KOPT-K1 (cell line): ENCODE measurements around the gene MCUB.

Experiments used
- H3K27ac ChIP-seq: fragments of 200-600 bp; sonication (generic); 2 replicates; pipeline ENCODE4 v1.5.1; 2016; ENCODE audit warnings: antibody characterized with exemption, mild to moderate bottlenecking, low read depth, low read length; ENCODE audit not compliant: poor library complexity, severe bottlenecking
- H3K36me3 ChIP-seq: fragments of 200-600 bp; sonication (generic); 2 replicates; pipeline ENCODE4 v1.5.1; 2017; ENCODE audit warnings: antibody characterized with exemption, mild to moderate bottlenecking, low read length, moderate library complexity; ENCODE audit not compliant: insufficient read depth
- H3K9me3 ChIP-seq: fragments of 200-600 bp; sonication (generic); 2 replicates; pipeline ENCODE4 v1.5.1; 2017; ENCODE audit warnings: antibody characterized with exemption, low read length, mild to moderate bottlenecking; ENCODE audit not compliant: insufficient read depth, poor library complexity, severe bottlenecking

The MCUB gene

DNA sequence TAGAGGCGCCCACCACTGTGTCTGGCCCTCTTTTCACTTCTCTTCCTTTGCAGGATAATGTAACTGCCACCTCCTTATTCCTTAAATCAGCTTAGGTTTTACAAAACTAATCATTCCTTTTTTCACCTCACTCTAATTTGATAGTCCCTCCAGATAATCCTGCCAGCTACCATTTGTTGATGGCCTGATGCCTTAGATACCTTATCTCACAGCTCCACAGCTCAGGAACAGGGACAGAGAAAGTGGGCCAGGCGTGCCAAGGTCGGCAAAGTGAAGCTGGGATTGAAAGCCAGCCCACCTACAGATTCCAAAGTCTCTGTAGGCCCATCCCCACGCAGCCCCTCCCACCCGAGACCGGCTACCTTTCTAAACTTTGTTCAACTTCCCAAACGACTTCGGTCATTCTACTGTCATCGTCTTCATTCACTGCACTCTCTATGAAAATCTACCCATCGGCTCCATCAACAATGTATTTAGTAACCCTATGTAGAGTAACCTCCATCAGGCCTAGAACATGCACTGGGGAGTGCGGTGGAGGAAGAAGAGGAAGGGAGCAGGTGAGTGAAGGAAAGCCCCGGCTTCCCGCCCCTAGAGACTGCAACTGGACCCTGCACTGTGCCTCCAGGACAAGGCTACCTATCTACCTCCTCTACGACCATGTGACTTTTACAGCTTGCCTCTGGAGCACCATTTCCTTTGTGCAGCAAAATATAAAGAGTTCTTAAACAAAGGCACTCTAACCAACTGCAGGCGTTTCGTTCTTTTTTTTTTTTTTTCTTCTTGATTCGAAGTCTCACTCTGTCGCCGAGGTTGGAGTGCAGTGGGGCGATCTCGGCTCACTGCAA is 141.7 kb downstream of the MCUB start:
- H3K27ac ChIP-seq = peak overlapping the region; percentile 72
- H3K36me3 ChIP-seq = peaks cover 21% of the 10 kb centered on the region
- H3K9me3 ChIP-seq = no peaks in the 10 kb centered on the region

DNA sequence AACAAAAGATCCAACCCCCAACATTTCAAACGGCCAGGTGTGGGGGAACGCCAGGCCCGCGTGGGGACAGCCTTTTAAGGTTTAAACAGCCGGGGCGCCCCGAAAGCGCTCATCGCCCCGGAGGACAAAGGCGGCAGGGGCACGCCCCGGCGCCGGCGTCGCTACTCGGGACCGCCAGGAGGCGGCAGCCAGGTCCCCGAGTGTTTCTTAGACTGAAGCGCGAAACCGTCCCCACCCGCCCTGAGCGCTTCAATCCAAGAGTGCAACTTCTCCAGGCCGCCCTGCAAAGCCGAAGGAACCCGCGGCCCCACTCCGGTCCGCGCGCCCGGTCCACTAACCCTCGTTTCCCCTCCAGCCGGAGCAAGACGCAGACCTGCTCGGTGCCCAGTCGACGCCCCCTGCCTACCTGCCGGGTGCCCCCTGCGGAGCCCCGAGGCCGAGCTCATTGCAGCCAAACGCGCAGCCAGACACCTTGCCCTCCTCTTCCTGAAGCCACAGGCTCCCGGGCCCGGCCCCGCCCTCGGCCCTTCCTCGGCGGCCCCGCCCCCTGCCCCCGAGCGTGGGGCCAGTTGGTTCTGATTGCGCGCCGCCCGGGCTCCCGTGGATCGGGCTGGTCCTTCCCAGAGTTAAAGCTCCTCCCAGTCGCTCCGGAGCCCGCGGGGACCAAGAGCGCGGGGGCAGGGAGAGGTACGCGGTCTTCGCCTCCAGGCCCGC is 143.1 kb downstream of the MCUB start, which contains the start of gene CASP6:
Gene CASP6, minus strand, starts transcription at position 496 of the 714 bp plus-strand sequence. Its CDS starts 50 bp downstream, at position 446.
- H3K36me3 ChIP-seq = peaks cover 8% of the 10 kb centered on the region
- H3K27ac ChIP-seq = peak within 1 kb of the TSS; percentile 72
- H3K9me3 ChIP-seq = no peaks in the 10 kb centered on the region

DNA sequence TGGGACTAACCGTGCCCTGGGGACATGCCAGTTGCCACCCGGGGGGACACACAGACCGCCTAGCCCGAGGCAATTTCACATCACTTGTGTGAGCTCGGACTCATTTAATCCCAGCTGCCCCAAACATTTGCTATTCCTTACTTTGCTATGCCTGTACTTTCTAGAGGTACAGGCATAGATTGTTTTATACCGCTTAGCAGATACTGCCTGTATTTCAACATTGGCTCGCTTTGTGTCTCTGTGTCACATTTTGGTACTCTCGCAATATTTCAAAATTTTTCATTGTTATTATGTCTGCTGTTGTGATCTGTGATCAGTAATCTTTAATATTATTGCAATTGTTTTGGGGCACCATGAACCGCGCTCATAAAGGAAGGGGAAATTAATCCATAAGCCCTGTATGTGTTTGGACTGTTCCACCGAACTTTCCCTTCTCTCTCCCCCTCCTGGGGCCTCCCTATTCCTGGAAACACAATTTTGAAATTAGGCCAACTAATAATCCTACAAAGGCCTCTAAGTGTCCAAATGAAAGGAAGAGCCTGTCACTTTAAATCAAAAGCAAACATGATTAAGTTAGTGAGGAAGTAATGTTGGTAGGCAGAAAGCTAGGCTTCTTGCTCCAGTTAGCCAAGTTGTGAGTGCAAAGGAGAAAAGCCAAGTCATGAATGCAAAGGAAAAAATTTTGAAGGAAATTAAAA is 143.8 kb downstream of the MCUB start:
- no peaks in the 10 kb centered on the region for H3K9me3 ChIP-seq
- H3K36me3 ChIP-seq = peaks cover 8% of the 10 kb centered on the region
- H3K27ac ChIP-seq = peak overlapping the region; percentile 72

DNA sequence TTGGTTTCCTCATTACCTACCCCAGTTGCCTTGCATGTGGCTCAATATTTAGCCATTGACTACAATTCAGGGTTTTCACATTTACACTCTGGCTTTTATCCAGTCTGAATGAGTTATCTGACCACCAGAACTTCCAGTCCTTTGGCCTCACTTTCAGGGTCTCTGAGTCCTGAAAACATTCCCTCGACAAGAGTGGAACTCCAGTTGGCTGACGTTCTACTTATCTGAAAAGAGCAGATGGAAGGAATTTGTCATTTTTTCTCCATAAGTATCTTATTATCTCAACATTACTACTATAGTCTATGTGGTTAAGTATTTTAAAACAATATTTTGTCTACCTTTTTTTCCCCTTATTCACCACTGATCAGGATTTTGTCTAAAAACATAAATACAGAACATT is 148.4 kb downstream of the MCUB start:
- Histone ChIP-seq H3K27ac (no peak overlapping the region), H3K9me3 (no peaks in the 10 kb centered on the region), H3K36me3 (peaks cover under 1% of the 10 kb centered on the region; the same call in 1 of the 2 replicates)

DNA sequence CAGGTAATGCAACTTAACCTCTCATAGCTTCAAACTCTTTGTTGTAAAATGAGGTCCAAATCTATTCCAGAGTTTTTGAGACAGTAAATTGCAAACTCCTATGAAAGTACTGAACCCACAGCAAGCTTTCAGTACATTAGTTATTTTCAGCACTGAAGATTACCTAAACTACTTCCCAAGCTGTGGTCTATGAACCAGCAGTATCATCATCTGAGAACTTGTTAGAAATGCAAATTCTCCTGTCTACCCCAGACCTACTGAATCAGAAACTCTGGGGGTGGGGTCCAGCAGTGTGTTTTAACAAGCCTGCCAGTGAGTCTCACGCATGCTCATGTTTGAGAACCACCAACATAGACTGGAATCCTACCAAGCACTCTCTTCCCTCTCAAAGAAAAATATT is 148.9 kb downstream of the MCUB start:
- H3K27ac ChIP-seq = no peak overlapping the region
- peaks cover 5% of the 10 kb centered on the region; the same call in 1 of the 2 replicates for H3K36me3 ChIP-seq
- H3K9me3 ChIP-seq = no peaks in the 10 kb centered on the region

DNA sequence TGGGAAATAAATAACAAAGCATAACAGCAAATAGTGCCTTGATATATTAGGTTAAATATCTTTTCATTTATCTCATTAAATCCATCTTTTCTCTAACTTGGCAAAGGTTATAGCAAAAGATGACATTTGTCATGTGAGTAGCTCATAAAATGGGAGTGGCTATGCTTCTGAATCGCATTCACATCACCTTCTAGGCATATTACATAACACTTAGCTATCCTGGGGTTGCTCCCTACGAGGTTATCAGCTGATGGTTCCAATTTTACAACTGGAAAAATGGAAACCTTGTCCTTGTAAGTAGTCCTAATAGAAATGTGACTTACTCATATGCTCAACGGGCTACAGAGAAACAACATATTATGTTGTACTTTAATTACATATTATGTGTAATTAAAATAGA is 153.5 kb downstream of the MCUB start:
- Histone ChIP-seq H3K27ac (no peak overlapping the region), H3K9me3 (no peaks in the 10 kb centered on the region), H3K36me3 (peaks cover 11% of the 10 kb centered on the region)

DNA sequence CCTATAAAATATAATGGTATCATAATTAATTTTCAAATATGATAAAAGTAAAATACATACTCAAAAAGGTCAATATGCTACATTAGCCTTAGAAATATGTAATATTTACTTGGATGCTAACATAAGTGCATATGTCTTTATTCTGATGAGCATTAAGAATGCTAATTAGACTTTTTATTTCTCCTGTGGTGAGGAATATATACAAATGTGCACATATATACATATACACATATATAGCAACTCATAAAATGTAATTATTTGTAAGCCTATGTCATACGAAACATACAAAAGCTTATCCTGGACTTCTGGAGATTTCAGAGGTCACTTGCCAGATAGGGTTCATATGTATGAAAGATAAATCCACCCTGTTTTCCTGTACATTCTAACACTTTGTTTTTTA is 158.7 kb downstream of the MCUB start:
- H3K9me3 ChIP-seq = no peaks in the 10 kb centered on the region
- H3K27ac ChIP-seq = no peak overlapping the region
- peaks cover 7% of the 10 kb centered on the region for H3K36me3 ChIP-seq

DNA sequence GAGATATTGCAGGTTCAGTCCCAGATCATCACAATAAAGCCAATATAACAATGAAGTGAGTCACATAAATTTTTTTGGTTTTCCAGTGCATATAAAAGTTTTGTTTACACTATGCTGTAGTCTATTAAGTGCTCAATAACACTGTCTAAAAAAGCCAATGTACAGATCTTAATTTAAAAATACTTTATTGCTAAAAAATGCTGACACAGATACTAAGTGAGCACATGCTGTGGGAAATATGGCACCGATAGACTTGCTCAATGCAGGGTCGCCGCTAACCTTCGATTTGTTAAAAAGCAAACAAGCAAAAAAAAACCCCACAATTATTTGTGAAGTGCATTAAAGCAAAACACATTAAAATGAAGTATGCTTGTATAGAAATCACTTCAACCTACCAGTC is 159.6 kb downstream of the MCUB start:
- Histone ChIP-seq H3K36me3 (peaks cover 6% of the 10 kb centered on the region), H3K9me3 (no peaks in the 10 kb centered on the region), H3K27ac (no peak overlapping the region)

DNA sequence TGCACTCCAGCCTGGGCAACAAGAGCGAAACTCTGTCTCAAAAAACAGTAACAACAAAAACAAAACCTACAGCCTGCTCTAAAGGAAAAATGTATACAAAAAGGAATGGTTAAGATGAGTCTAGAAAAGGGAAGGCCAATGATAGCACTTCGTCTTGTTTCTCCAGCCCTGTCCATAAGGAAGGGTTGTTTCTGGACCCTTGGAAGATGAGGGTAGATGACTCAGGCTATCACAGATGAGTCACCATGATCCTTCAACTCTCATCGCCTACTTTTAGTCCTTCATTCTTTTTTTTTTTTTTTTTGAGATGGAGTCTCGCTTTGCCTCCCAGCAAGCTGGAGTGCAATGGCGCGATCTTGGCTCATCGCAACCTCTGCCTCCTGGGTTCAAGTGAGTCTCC is 161.0 kb downstream of the MCUB start:
- no peaks in the 10 kb centered on the region for H3K9me3 ChIP-seq
- H3K27ac ChIP-seq = no peak overlapping the region
- peaks cover 6% of the 10 kb centered on the region for H3K36me3 ChIP-seq

DNA sequence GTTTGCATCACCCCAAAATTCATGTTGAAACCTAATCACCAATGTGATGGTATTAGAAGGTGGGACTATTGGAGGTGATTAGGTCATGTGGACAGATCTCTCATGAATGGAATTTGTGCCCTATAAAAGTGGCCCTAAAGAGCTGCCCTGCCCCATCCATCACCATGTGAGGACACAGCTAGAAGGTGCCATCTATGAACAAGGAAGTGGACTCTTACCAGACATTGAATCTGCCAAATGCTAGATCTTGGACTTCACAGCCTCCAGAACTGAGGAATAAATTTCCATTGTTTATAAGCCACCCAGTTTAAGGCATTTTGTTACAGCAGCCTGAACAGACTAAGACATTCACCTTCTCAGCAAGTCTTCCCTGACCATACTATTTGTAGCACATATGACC is 162.3 kb downstream of the MCUB start:
- Histone ChIP-seq H3K27ac (no peak overlapping the region), H3K9me3 (no peaks in the 10 kb centered on the region), H3K36me3 (no peaks in the 10 kb centered on the region)

DNA sequence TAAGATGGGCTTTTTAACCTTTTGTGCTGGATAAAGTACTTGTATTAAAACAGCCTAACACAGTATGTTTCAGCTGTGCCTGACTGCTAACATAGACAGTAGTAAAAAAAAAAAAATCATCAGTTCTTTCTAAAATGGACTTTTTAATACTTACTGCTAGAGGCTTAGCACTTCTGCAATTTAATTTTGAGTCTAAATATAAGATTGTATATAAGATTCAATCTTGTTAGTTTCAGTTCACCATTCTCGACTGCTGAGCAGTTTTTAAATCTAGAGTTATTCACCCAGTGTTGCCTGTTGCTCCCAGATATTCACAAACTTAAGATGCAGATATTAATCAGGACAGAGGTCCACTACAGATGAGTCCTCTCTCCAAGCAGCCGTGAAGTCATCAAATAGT is 163.1 kb downstream of the MCUB start:
- H3K27ac ChIP-seq = no peak overlapping the region
- H3K9me3 ChIP-seq = no peaks in the 10 kb centered on the region
- H3K36me3 ChIP-seq = no peaks in the 10 kb centered on the region

DNA sequence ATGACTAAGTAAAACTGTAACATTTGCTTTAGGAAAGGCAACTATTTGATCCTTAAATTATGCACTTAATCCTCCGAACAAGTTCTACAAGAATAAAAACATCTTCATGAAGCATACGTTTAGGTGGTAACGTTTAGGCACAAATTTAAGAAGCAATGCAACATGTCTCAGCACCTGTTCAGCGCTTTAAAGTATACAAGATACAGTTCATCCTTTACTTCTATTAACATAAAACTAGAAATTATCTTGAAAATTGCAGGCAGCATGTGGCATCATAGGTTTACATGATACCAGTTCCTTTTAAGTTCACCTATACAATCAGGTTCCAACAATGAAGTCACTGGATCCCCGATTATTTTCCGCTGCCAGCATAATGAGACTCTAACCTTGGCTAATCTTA is 168.3 kb downstream of the MCUB start:
- Histone ChIP-seq H3K36me3 (no peaks in the 10 kb centered on the region), H3K9me3 (no peaks in the 10 kb centered on the region), H3K27ac (no peak overlapping the region)

DNA sequence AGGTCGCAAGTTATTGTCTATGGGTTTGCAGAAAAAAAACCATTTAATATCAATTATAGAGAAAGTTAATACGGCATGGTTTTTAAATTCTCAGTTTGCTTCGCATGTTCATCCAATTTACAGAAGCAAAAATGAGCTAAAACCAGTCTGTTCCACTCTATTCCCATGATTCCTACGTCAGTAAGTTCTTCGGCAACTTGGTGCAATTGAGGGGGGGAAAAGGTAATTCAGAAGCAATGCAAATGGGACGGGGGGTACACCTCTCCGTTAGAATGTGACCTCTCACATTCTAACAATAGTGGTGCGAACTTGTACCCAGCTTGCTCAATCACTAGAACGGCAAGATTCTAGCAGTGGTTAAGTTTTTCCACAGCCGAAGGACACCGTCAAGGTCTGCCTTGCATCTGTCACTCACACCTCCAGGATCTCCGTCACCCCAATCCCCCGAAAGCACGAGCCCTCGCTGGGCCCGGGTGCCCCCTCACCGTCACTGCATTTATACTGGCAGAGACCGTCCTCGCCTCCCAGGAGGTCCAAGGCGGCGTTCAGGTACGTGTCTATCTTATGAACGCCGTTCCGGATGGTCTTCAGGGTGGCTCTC is 169.2 kb downstream of the MCUB start:
- Histone ChIP-seq H3K36me3 (no peaks in the 10 kb centered on the region), H3K27ac (peak overlapping the region; percentile 44), H3K9me3 (no peaks in the 10 kb centered on the region)

DNA sequence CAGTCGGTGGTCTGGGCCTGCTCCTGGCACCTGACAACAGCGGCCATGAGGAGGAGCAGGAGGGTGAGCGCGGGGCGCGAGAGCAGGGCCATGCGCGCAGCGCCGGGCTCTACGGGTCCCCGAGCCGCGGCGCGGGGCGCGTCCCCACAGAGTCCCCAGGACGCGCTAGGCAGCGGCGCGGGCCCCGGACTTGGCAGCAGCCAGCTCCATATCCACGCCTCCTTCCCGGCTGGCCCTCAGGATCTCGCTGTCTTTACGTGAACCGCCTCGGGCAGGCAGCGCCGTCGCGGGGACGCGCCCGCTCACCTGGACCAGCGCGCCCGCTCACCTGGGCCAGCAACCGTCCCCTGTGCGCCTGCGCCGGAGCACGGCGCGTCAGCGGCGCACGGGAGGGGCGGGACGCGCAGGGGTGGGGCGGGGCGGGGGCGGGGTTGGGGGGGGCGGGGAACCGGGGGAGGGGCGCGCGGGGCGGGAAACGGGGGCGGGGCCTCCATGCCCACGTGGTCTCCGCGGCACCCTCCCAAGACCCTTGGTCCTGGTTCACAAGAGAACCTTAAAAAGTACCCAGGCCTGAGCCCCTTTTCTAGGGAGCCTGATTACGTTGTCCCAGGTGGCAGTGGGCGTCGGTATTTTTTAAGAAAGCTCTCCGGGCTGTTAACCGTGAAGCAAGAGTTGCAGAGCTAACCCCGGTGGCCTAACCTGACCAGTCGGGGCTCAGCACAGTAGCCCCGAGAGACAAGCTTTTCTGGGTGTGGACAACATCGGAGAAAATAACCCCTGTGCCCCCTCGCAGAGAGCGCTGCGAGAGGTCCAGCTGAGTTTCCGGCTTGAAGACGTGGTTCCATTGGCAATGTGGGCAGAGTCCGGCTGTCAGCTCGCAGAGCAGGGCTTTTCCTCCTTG is 169.9 kb downstream of the MCUB start, which contains the start of gene PLA2G12A:
Gene PLA2G12A, minus strand, starts transcription at position 353 of the 901 bp plus-strand sequence. Its CDS starts 261 bp downstream, at position 92.
- H3K9me3 ChIP-seq = no peaks in the 10 kb centered on the region
- no peaks in the 10 kb centered on the region for H3K36me3 ChIP-seq
- peak within 1 kb of the TSS; percentile 44 for H3K27ac ChIP-seq
